ENCODE results near the gene HHLA2. TPM values are rescaled to one million over a fixed set of nuclear protein-coding genes. Genes with fewer than 3 reads are reported as not detected.

Gene HHLA2
- total and polyA plus RNA-seq, 4 donors, result 0.18 to 0.40 (median 0.28) TPM

DNA sequence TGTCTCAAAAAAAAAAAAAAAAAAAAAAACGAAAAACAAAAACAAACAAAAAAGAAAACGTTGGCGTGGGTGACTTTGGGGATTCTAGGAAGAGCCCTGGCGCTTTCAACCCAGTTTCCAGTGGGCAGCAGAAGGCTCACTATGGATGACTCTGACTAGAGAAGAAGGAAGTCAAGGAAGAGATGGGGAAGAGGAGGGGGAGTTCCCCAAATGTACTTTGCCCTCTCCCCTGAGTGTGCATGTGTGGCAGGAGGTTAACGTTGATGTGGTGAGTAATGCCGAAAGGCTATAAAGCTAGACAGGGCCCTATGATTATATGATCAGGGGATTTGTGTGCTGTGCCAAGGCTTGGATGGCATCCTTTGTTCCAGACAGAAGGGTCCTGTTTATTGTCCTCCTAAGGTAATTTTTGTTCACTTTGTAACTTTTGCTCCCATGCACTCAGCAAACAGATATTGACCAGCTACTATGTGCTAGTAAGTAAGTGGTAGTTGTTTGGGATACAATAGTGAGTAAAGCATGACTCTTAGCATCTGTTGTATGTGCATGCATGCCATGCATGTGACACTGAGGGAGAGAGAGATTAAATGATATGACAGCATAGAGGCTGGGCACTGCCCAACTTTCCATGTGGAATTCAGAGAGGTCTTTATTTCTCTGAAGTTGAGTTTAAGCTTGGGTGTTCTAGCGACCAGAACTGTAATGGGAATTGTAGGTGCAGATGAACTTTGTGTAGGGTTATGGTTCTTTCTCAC is 750 bp upstream of the HHLA2 start:
- 100% methylated on average over 2 of the region's 7 CpGs for WGBS (ENCODE audit: insufficient coverage)
- Histone ChIP-seq H3K4me3 (ENCODE audit: low read depth, low read length) (no peak overlapping the region), H3K9me3 (ENCODE audit: control insufficient read depth, insufficient read depth, low read length) (peaks cover 6% of the 10 kb centered on the region), H3K27me3 (ENCODE audit: control insufficient read depth, insufficient read depth, low read length) (no peaks in the 10 kb centered on the region), H3K4me1 (ENCODE audit: control insufficient read depth, insufficient read depth, low read length) (no peaks in the 10 kb centered on the region), H3K27ac (ENCODE audit: low read depth, low read length) (no peak overlapping the region), H3K36me3 (ENCODE audit: control insufficient read depth, insufficient read depth, low read length) (no peaks in the 10 kb centered on the region)
- DNase-seq (ENCODE audit: low read depth in 4 of 6, low spot score in 6 of 6), result no peak

DNA sequence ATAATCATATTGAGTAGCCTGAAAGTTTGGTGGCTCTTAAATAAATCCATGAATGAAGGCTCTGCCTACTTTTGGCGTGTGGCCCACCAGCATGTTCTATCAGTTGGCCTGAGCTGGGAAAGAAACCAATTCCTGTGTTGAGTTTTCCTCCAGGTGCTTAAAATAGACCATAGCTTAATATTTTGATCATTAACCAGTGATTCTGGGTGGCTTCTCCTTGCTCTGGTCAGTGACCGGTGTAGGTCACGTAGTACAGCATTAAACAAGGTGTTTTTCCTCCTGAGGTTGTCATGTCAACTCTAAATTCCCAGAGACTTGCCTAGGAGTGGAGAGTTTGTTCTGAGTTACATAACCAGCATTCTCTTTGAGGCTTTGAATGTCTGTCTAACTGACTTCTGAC is 1.3 kb downstream of the HHLA2 start:
- 50% methylated on average over 1 of the region's 3 CpGs for WGBS (ENCODE audit: insufficient coverage)
- Histone ChIP-seq H3K4me3 (ENCODE audit: low read depth, low read length) (no peak overlapping the region), H3K9me3 (ENCODE audit: control insufficient read depth, insufficient read depth, low read length) (no peaks in the 10 kb centered on the region), H3K27ac (ENCODE audit: low read depth, low read length) (no peak overlapping the region), H3K27me3 (ENCODE audit: control insufficient read depth, insufficient read depth, low read length) (no peaks in the 10 kb centered on the region), H3K4me1 (ENCODE audit: control insufficient read depth, insufficient read depth, low read length) (no peaks in the 10 kb centered on the region), H3K36me3 (ENCODE audit: control insufficient read depth, insufficient read depth, low read length) (no peaks in the 10 kb centered on the region)
- DNase-seq (ENCODE audit: low read depth in 4 of 6, low spot score in 6 of 6), result no peak

DNA sequence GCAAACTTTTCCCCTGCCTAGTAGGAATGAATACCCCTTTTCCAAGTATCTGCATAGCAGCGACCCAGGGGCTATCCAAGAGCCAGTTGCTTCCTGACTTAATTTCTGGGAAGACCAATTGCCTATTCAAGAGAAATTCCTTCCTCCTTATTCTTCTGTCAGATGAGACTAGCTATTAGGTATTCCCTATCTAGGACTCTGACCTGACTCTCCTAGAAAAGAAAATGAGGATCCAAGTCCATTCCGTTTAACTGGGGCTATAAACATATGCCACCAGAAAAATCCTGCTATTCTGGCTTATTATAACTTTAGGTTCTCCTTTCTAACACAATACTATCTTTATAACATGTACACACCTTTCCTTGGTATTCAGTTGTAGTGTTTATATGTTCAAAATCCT is 1.7 kb downstream of the HHLA2 start:
- Histone ChIP-seq H3K27me3 (ENCODE audit: control insufficient read depth, insufficient read depth, low read length) (no peaks in the 10 kb centered on the region), H3K27ac (ENCODE audit: low read depth, low read length) (no peak overlapping the region), H3K36me3 (ENCODE audit: control insufficient read depth, insufficient read depth, low read length) (no peaks in the 10 kb centered on the region), H3K4me3 (ENCODE audit: low read depth, low read length) (no peak overlapping the region), H3K4me1 (ENCODE audit: control insufficient read depth, insufficient read depth, low read length) (no peaks in the 10 kb centered on the region), H3K9me3 (ENCODE audit: control insufficient read depth, insufficient read depth, low read length) (no peaks in the 10 kb centered on the region)
- 57% methylated on average over 1 of the region's 2 CpGs for WGBS (ENCODE audit: insufficient coverage)
- DNase-seq (ENCODE audit: low read depth in 4 of 6, low spot score in 6 of 6), result no peak

DNA sequence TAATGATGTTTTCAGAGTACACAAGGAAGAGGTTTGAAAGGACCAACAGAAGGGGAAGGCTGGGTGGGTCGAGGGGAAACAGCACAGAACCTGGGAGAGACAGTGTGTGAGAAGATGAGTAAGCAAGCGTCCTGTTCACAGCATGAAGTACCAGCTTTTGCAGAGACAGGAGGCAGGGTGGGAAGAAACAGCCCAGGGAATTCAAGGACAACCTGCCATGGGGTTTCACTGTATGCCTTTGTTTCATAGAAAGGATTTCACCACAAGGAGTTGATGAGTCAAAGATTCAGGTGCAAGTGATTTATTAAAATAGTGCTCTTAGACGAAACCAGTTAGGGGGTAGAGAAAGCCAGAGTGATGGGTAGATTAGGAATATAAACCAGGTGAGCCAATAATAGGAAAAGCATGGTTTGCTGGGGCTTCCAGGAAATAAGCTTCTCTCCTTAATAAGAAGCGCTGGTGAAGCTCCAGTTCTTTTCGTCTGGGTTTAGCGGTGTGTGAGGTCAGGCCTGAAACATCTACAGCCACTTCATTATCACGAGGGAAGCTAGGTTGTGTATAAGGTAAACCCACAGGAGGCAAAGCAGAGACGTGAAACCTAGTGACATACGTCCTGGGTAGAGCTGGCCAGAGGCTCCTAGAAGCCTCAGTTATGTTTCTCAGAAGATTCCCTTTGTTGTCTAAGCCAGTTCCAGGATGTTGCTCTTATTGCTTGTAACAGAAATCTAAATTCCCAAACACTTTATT is 3.9 kb downstream of the HHLA2 start:
- Histone ChIP-seq H3K36me3 (ENCODE audit: control insufficient read depth, insufficient read depth, low read length) (no peaks in the 10 kb centered on the region), H3K27me3 (ENCODE audit: control insufficient read depth, insufficient read depth, low read length) (no peaks in the 10 kb centered on the region), H3K9me3 (ENCODE audit: control insufficient read depth, insufficient read depth, low read length) (no peaks in the 10 kb centered on the region), H3K4me3 (ENCODE audit: low read depth, low read length) (no peak overlapping the region), H3K27ac (ENCODE audit: low read depth, low read length) (no peak overlapping the region), H3K4me1 (ENCODE audit: control insufficient read depth, insufficient read depth, low read length) (no peaks in the 10 kb centered on the region)
- 60% methylated on average over 5 of the region's 9 CpGs for WGBS (ENCODE audit: insufficient coverage)
- no peak for DNase-seq (ENCODE audit: low read depth in 4 of 6, low spot score in 6 of 6)

DNA sequence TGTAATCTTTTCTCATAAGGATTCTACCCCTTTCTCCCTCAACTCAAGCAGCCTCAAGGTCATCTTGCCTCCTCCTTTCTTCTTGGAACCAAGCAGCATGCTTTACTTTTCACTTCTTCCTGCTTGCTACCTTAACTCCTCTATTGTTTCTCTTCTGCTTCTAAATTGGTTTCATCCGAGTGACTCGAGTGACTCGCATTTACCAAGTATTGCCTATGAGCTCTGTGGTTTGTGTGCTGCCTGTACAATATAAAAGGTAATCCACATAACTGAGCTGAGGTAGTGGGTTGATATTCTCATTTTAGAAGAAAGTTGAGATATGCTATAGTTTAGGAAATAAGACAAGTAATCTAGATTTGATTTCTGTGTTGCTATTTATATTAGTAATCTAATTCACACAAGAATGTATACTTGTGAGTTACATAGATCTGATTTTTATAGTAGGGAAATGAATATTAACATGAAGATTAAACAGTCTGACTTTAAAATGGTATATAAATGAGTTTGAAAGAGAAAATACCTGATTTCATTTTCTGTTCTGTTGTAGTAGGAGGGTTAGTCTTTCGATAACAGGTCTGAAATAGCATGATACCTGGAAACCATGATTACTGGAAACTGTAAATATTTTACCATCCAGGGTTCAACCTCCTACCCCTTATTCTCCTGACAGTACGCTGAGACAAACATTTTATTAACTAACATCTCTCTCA is 5.5 kb downstream of the HHLA2 start:
- Histone ChIP-seq H3K27me3 (ENCODE audit: control insufficient read depth, insufficient read depth, low read length) (no peaks in the 10 kb centered on the region), H3K27ac (ENCODE audit: low read depth, low read length) (no peak overlapping the region), H3K4me1 (ENCODE audit: control insufficient read depth, insufficient read depth, low read length) (no peaks in the 10 kb centered on the region), H3K36me3 (ENCODE audit: control insufficient read depth, insufficient read depth, low read length) (no peaks in the 10 kb centered on the region), H3K4me3 (ENCODE audit: low read depth, low read length) (no peak overlapping the region), H3K9me3 (ENCODE audit: control insufficient read depth, insufficient read depth, low read length) (no peaks in the 10 kb centered on the region)
- WGBS (ENCODE audit: insufficient coverage), result 100% methylated on average over 1 of the region's 5 CpGs
- DNase-seq (ENCODE audit: low read depth in 4 of 6, low spot score in 6 of 6), result no peak

DNA sequence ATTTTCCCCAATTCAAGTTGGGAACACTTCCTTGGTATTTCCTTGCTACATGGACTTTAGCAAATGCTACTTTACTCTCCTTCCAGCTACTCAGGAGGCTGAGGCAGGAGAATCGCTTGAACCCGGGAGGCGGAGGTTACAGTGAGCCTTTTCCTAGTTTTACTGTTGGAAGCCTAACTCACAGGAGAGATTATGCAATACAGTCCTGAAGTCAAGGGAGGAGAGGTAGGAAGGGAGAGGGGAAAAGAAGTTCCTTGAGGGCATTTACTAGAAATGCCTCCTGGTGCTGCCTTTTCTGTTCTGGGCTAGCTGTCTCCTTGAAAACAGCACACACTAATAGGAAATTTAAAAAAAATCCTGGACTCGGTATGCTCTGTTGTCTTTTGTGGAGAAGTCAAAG is 6.2 kb downstream of the HHLA2 start:
- no peak for DNase-seq (ENCODE audit: low read depth in 4 of 6, low spot score in 6 of 6)
- WGBS (ENCODE audit: insufficient coverage), result no CpG with 5 or more reads among the region's 4 CpGs
- Histone ChIP-seq H3K27ac (ENCODE audit: low read depth, low read length) (no peak overlapping the region), H3K36me3 (ENCODE audit: control insufficient read depth, insufficient read depth, low read length) (no peaks in the 10 kb centered on the region), H3K4me3 (ENCODE audit: low read depth, low read length) (no peak overlapping the region), H3K4me1 (ENCODE audit: control insufficient read depth, insufficient read depth, low read length) (no peaks in the 10 kb centered on the region), H3K27me3 (ENCODE audit: control insufficient read depth, insufficient read depth, low read length) (no peaks in the 10 kb centered on the region), H3K9me3 (ENCODE audit: control insufficient read depth, insufficient read depth, low read length) (no peaks in the 10 kb centered on the region)

DNA sequence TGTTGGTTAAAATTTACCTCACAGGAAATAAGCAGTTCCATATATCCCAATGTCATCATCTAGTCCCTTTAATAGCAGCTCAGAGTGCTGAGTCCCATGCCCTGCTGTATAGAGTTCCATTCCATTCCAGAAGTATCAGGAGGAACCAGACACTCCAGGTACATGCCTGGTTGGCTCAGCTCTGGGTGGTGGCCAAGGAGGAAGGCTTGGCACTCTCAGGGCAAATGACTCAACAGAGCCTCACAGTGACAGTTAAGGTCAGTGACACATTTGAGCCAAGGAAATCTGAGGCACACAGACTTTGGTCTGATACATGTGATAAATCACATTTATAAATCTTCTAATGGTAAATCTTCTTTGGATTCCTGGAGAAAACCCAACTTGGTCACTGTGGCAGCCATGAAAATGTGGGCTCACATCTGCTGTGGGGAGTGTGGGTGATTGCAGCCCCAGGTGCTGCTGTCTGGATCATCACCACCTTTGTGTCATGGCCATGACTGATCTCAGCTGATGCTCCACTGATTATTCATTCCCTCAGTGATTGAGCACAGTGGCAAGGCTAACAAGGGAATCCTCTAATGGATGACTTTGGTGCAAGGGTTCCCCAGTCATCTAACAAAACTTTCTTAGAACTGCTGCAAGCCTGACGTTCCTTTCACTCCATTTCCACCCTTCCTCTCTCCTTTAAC is 9.3 kb downstream of the HHLA2 start:
- H3K9me3 ChIP-seq (ENCODE audit: control insufficient read depth, insufficient read depth, low read length), result peaks cover 1% of the 10 kb centered on the region
- H3K27me3 ChIP-seq (ENCODE audit: control insufficient read depth, insufficient read depth, low read length), result no peaks in the 10 kb centered on the region
- no peak for DNase-seq (ENCODE audit: low read depth in 4 of 6, low spot score in 6 of 6)
- no peaks in the 10 kb centered on the region for H3K4me1 ChIP-seq (ENCODE audit: control insufficient read depth, insufficient read depth, low read length)
- no peak overlapping the region for H3K4me3 ChIP-seq (ENCODE audit: low read depth, low read length)
- no peaks in the 10 kb centered on the region for H3K36me3 ChIP-seq (ENCODE audit: control insufficient read depth, insufficient read depth, low read length)
- 67% methylated on average over 1 of the region's 1 CpG for WGBS (ENCODE audit: insufficient coverage)
- no peak overlapping the region for H3K27ac ChIP-seq (ENCODE audit: low read depth, low read length)

DNA sequence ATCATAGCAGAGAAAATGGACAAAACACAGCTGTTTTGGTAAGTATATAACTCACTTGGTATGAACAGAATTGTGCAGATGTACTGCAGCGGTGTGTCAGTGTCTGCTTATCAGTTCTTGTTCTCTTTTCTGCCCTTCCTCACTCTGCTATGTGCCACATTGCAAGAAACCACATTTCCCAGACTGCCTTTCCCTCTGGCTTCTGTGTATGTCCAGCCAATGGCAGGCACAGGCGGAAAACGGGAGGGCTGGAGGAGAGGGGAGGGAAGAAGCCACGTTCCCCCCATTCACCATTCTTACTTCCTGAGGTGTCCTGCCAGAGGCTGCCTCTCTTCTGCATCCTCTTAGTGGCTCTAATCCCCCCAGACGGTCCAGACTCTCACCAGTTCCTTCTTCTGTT is 15.4 kb downstream of the HHLA2 start:
- Histone ChIP-seq H3K4me1 (ENCODE audit: control insufficient read depth, insufficient read depth, low read length) (no peaks in the 10 kb centered on the region), H3K4me3 (ENCODE audit: low read depth, low read length) (no peak overlapping the region), H3K36me3 (ENCODE audit: control insufficient read depth, insufficient read depth, low read length) (no peaks in the 10 kb centered on the region), H3K9me3 (ENCODE audit: control insufficient read depth, insufficient read depth, low read length) (peaks cover 1% of the 10 kb centered on the region), H3K27ac (ENCODE audit: low read depth, low read length) (no peak overlapping the region), H3K27me3 (ENCODE audit: control insufficient read depth, insufficient read depth, low read length) (no peaks in the 10 kb centered on the region)
- WGBS (ENCODE audit: insufficient coverage), result 58% methylated on average over 5 of the region's 5 CpGs
- peak in 1 of 6 donors; percentile 20 for DNase-seq (ENCODE audit: low read depth in 4 of 6, low spot score in 6 of 6)

DNA sequence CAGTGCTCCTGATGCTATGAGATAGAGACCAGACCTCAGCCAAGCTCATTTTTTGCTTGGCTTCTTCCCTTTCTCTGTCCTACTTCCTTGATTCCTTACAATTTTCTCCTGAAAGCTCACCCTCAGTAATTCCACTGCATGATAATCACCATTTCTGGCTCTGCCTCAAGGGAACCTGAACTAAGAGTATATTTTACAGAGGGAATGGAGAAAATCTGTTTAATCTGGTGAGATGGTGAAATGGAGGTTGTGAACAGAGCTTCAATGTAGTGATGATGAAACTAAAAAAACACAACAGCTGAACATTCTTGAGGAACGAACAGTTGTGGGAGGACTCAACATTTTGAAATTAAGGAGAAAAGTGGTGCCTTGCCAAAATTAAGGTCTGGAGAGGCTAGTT is 16.3 kb downstream of the HHLA2 start:
- H3K27me3 ChIP-seq (ENCODE audit: control insufficient read depth, insufficient read depth, low read length), result no peaks in the 10 kb centered on the region
- H3K9me3 ChIP-seq (ENCODE audit: control insufficient read depth, insufficient read depth, low read length), result peaks cover 1% of the 10 kb centered on the region
- no peak overlapping the region for H3K27ac ChIP-seq (ENCODE audit: low read depth, low read length)
- DNase-seq (ENCODE audit: low read depth in 4 of 6, low spot score in 6 of 6), result no peak
- 57% methylated on average over 1 of the region's 1 CpG for WGBS (ENCODE audit: insufficient coverage)
- no peak overlapping the region for H3K4me3 ChIP-seq (ENCODE audit: low read depth, low read length)
- no peaks in the 10 kb centered on the region for H3K36me3 ChIP-seq (ENCODE audit: control insufficient read depth, insufficient read depth, low read length)
- no peaks in the 10 kb centered on the region for H3K4me1 ChIP-seq (ENCODE audit: control insufficient read depth, insufficient read depth, low read length)
